Cardiac muscle cell (in vitro differentiated cells and primary cell): ENCODE results near the gene CMTM8. TPM values are rescaled to one million over a fixed set of nuclear protein-coding genes. Genes with fewer than 3 reads are reported as not detected.
"Not testable (repeated sequence)": the region's sequence is repeated elsewhere in the genome, so short reads cannot be mapped to it uniquely, and the experiment has no call there.

Source experiments
- DNase-seq, 2 donors: peaks; one replicate each; pipeline versions ENCODE4 v3.0.0 to v3.0.0-alpha.2; 2010 to 2017; ENCODE audit warnings: low read depth in 1 of 2, low spot score in 1 of 2
- H3K27ac ChIP-seq: fragments of 200-600 bp; sonication (generic); 2 replicates; pipeline ENCODE4 v1.5.1; 2016
- H3K27me3 ChIP-seq: fragments of 200-600 bp; sonication (generic); 2 replicates; pipeline ENCODE4 v1.6.0; 2016; ENCODE audit warnings: control low read depth
- H3K36me3 ChIP-seq: fragments of 200-600 bp; sonication (generic); 2 replicates; pipeline ENCODE4 v1.5.1; 2016; ENCODE audit warnings: control low read depth
- H3K4me1 ChIP-seq: fragments of 200-600 bp; sonication (generic); 2 replicates; pipeline ENCODE4 v1.8.1; 2017; ENCODE audit warnings: low read depth, mild to moderate bottlenecking, mixed run types
- H3K4me3 ChIP-seq: fragments of 200-600 bp; sonication (generic); 2 replicates; pipeline ENCODE4 v1.5.1; 2016; ENCODE audit warnings: mild to moderate bottlenecking
- H3K9me3 ChIP-seq: fragments of 200-600 bp; sonication (generic); 2 replicates; pipeline ENCODE4 v1.5.1; 2017; ENCODE audit warnings: low read depth, mild to moderate bottlenecking, control low read depth
- polyA plus RNA-seq: library from polyadenylated mRNA; unstranded; fragments of >200 nt; fragmentation: Nextera tagmentation; extraction: Ambion mirVana; gene quantifications from 2 replicates; pipeline ENCODE4 v1.2.1, GENCODE V29; 2016
- total RNA-seq: library from RNA; depleted of rRNA; stranded (reverse); fragments of >200 nt; gene quantifications from 2 replicates; pipeline ENCODE4 v1.2.3, GENCODE V29; 2016
- TF ChIP-seq, protein P1 (sequence below): IDR thresholded peaks from 2 replicates; pipeline ENCODE4 v1.5.1; 2012; ENCODE audit warnings: low read depth, mild to moderate bottlenecking, low read length

The CMTM8 gene
- total and polyA plus RNA-seq, 2 experiments from 2014 or later = 6.9 to 12.5 TPM

- TF ChIP-seq, protein P1, sequence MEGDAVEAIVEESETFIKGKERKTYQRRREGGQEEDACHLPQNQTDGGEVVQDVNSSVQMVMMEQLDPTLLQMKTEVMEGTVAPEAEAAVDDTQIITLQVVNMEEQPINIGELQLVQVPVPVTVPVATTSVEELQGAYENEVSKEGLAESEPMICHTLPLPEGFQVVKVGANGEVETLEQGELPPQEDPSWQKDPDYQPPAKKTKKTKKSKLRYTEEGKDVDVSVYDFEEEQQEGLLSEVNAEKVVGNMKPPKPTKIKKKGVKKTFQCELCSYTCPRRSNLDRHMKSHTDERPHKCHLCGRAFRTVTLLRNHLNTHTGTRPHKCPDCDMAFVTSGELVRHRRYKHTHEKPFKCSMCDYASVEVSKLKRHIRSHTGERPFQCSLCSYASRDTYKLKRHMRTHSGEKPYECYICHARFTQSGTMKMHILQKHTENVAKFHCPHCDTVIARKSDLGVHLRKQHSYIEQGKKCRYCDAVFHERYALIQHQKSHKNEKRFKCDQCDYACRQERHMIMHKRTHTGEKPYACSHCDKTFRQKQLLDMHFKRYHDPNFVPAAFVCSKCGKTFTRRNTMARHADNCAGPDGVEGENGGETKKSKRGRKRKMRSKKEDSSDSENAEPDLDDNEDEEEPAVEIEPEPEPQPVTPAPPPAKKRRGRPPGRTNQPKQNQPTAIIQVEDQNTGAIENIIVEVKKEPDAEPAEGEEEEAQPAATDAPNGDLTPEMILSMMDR = no peak
- Histone ChIP-seq H3K27me3 (no peaks in the 10 kb centered on the region), H3K36me3 (no peaks in the 10 kb centered on the region)
Observed at GRCh38 chr3:32384938-32385337, 146.5 kb downstream of the CMTM8 start.

DNA sequence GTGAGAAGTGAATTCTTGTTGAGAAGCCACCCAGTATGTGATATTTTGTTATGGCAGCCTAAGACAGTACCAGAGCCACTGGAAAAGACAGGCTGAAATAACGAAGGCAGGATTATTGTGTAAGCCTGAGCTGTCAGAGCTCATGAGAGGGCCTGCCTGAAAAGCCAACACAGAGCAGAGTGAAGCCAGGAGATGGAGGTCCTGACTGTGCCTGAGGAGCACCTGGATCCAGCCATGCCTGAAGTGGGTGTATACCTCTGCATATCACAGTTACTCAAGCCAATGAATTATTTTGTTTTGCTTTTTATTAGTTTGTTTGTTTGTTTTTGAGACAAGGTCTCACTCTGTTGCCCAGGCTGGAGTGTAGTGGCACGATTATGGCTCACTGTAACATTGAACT lies 149.0 kb downstream of the CMTM8 start:
- no peak overlapping the region for H3K4me3 ChIP-seq
- TF ChIP-seq, protein P1 = no peak
- H3K4me1 ChIP-seq = no peaks in the 10 kb centered on the region
- no peak for DNase-seq
- H3K27me3 ChIP-seq = no peaks in the 10 kb centered on the region
- no peaks in the 10 kb centered on the region for H3K9me3 ChIP-seq
- no peaks in the 10 kb centered on the region for H3K36me3 ChIP-seq
- no peak overlapping the region for H3K27ac ChIP-seq

More at GRCh38 chr3:32384938-32385337, 146.5 kb downstream of the CMTM8 start:
- DNase-seq = peak in 1 of 2 donors; percentile 89
- Histone ChIP-seq H3K27ac (no peak overlapping the region), H3K4me3 (no peak overlapping the region), H3K4me1 (peaks cover 6% of the 10 kb centered on the region), H3K9me3 (no peaks in the 10 kb centered on the region)

- not testable (repeated sequence) for H3K9me3 ChIP-seq, H3K4me3 ChIP-seq, H3K36me3 ChIP-seq, H3K27me3 ChIP-seq, H3K27ac ChIP-seq, H3K4me1 ChIP-seq
- peak in 1 of 2 donors; percentile 47 for DNase-seq
Observed at GRCh38 chr3:32389577-32389976, 151.1 kb downstream of the CMTM8 start.

- no peak within 1 kb of the TSS for H3K27ac ChIP-seq
Observed at GRCh38 chr3:32391643-32392535, 153.4 kb downstream of the CMTM8 start, which contains the start of gene CMTM7. Gene CMTM7 (plus strand): TSS chr3:32391853. CDS start chr3:32391907, 54 bp downstream.

DNA sequence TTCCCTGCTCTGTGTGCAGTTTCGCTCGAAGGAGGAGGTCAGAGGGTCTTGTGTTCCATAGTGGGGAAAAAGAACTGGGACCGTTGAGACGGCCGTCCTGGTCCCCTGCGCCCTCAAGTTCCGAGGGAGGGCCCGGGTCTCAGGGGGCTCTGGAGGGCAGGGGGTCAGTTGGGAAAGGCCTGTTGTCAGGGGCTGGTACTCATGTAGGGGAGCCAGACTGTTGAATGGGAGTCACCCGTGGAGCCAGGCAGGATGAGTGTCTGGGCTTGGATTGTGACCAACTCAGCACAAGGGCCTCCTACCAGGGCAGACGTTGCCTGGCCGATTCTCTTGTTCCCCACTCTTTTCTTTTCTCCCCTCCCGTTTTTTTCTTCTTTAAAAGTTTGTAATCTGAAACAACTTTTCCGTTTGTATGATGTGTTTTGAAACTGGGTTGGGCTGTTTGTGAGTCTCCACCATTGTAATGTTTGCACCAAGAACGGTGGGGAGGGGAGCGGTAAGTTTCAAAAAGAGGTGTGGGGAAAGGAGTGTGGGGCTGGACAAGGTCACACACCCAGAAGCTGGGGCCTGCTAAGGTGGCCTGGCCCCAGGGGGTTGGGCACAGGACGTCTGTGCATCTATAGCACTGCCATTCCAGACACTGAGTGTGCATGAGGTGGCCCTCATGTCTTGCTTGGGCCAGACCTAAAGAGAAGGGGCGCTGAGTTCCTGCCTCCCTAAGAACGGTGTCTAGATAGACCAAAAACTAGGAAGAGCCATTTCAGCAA lies 154.2 kb downstream of the CMTM8 start:
- no peaks in the 10 kb centered on the region for H3K4me1 ChIP-seq
- no peaks in the 10 kb centered on the region for H3K27me3 ChIP-seq
- H3K4me3 ChIP-seq = peak overlapping the region; percentile 74
- no peaks in the 10 kb centered on the region for H3K9me3 ChIP-seq
- DNase-seq = peak in 1 of 2 donors; percentile 80
- H3K36me3 ChIP-seq = no peaks in the 10 kb centered on the region
- TF ChIP-seq, protein P1 = peak; percentile 1
- no peak overlapping the region for H3K27ac ChIP-seq

More at GRCh38 chr3:32391643-32392535, 153.4 kb downstream of the CMTM8 start, which contains the start of gene CMTM7:
- Histone ChIP-seq H3K27me3 (no peaks in the 10 kb centered on the region), H3K36me3 (no peaks in the 10 kb centered on the region), H3K9me3 (no peaks in the 10 kb centered on the region), H3K4me1 (no peaks in the 10 kb centered on the region), H3K4me3 (peak within 1 kb of the TSS; percentile 74)
- TF ChIP-seq, protein P1 = peak; percentile 7
- peak; percentile 75 to 80 for DNase-seq

GRCh38 chr3:32395496-32395895 lies 157.0 kb downstream of the CMTM8 start:
- Histone ChIP-seq H3K27ac (no peak overlapping the region), H3K4me1 (no peaks in the 10 kb centered on the region), H3K27me3 (no peaks in the 10 kb centered on the region), H3K4me3 (no peak overlapping the region), H3K9me3 (no peaks in the 10 kb centered on the region), H3K36me3 (no peaks in the 10 kb centered on the region)
- TF ChIP-seq, protein P1 = no peak
- peak in 1 of 2 donors; percentile 52 for DNase-seq
